IPS-18c (cell line): Measurements from ENCODE around the gene INF2.

Experiments
- H3K4me3 ChIP-seq: 2 replicates; pipeline ENCODE4 v1.7.0; 2013; ENCODE audit warnings: low read depth, mild to moderate bottlenecking, low read length, moderate library complexity; ENCODE audit not compliant: insufficient read depth
- H3K9me3 ChIP-seq: one replicate; pipeline ENCODE4 v1.6.1; 2013; ENCODE audit warnings: mild to moderate bottlenecking, low read length, moderate library complexity; ENCODE audit not compliant: control insufficient read depth, insufficient read depth

INF2 gene

DNA sequence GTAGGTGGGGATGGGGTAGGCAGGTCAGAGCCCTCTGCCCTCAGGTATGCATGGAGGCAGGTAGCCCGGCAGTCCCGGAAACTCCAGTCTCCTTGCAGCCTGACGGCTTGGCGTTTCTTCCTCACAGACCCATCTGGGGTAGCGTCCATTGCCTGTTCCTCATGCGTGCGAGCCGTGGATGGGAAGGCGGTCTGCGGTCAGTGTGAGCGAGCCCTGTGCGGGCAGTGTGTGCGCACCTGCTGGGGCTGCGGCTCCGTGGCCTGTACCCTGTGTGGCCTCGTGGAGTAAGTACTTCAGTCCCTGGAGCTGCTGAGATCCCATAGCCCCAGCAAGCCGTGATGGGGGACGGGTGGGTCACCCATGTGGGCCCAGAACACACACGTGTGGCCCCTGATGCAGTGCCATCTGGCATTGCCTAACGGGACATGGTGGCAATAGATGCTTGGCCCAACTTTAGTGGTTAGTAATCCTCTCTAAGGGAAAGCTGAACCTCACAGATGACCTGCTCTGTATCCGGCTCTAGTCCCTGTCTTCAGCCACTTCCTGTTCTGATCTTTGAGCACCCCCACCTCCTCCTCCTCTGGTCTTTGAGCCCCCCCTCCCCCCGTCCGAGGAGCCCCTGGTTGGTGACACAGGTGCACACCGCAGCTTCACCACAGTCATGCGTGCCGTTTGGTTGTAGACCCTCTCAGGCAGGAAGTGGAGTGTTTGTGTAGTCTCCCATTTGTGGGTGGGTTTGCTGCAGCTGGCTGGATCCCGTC lies 67.2 kb downstream of the INF2 start:
- no peak overlapping the region for H3K4me3 ChIP-seq
- H3K9me3 ChIP-seq, result peaks cover 10% of the 10 kb centered on the region

DNA sequence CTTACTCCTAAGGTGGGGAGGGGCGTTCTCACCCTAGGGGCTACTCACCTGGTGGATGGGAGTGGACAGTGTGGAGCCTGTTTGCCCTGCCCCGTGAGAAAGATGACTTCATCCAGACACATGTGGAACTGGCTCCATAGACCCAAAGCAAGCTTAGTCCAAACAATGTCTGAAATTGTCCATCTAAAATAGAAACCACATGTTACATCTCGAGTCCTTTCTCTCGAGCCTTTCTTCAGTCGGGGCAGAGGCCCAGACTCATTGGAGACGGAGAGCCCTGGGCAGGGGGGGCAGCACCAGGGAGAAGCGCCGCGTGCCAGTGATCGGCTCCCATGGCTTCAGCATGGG lies 67.8 kb downstream of the INF2 start:
- Histone ChIP-seq H3K9me3 (peaks cover 5% of the 10 kb centered on the region), H3K4me3 (no peak overlapping the region)

DNA sequence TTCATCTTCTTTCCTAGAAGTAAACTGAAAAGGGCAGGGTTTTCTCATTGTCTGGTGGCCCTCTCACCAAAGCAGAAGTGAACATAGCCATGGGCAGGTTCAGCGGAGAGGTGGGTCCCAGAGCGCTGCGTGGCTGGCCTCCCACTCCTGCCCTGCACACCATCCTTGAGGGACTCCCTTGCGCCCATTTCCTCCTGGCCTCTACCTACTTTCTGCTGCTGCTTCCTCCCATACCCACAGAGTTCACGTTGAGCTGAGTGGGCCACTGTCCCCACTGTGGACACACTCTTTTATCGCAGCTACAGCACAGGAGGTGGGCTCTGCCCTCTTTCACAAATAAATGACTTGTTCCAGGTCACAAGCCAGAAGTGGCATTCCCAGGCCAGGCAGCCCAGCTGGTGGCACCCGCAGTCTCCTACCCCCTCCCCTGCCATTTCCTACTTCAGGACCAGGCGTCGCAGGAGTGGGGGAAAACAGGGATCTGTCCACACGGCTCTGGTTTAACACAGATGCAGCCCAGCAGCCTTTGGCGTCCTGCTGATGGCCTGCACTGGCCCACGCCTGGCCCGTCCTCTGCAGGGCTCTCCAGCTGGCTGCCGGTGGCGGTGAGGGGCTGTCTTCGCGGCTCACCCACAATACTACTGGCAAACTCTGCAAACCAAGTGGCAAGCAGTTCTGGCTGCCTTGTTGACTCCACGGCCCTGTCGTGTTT lies 68.4 kb downstream of the INF2 start:
- peaks cover 5% of the 10 kb centered on the region for H3K9me3 ChIP-seq
- H3K4me3 ChIP-seq, result no peak overlapping the region

DNA sequence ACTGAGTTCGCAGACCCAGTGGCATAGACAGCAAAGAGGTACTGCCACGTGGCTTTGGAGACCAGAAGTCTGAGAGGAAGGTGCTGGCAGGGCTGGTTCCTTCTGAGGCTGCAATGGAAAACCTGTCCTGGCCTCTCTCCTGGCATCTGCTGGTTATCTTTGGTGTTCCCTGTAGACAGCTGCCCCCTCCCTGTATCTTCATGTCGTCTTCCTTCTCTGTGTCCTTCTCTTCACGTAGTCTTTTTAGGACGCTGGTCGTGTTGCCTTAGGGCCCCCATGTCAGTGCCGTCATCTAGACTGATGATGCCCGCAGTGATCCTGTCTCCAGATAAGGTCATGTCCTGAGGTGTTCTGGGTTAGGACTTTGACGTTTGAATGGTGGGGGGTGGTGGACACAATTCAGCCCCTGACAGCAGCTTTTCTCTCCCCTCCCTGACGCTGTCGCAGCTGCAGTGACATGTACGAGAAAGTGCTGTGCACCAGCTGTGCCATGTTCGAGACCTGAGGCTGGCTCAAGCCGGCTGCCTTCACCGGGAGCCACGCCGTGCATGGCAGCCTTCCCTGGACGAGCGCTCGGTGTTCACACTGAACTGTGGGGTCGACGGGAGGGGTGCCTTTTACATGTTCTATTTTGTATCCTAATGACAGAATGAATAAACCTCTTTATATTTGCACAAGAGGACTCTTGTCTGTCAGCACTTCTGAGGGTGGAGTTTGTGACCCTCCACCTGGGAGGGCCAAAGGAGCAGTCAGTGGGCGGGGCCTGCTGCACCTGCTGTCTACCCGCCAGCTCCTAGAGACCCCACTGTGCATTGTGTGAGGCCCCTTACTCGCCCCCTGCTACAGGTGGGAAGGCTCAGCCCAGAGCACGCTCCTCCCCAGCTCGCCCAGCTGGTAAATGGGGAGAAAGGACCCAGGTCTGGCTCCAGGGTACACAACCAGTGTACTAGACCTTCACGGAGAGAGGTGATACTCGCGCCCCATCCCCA lies 69.9 kb downstream of the INF2 start:
- Histone ChIP-seq H3K9me3 (no peaks in the 10 kb centered on the region), H3K4me3 (no peak overlapping the region)

DNA sequence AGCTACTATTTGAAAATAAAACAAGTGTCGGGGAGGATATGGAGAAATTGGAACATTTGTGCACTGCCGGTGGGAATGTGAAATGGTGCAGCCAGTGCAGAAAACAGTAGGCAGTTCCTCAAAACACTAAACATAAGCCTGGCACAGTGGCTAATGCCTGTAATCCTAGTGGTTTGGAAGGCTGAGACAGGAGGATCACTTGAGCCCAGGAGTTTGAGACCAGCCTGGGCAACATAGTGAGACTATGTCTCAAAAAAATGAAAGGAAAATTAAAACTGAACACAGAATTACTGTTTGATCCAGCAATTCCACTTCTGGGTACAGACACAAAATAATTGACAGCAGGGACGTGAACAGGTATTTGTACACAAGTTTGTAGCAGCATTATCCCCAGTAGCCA lies 76.1 kb downstream of the INF2 start:
- Histone ChIP-seq H3K4me3 (no peak overlapping the region), H3K9me3 (no peaks in the 10 kb centered on the region)

DNA sequence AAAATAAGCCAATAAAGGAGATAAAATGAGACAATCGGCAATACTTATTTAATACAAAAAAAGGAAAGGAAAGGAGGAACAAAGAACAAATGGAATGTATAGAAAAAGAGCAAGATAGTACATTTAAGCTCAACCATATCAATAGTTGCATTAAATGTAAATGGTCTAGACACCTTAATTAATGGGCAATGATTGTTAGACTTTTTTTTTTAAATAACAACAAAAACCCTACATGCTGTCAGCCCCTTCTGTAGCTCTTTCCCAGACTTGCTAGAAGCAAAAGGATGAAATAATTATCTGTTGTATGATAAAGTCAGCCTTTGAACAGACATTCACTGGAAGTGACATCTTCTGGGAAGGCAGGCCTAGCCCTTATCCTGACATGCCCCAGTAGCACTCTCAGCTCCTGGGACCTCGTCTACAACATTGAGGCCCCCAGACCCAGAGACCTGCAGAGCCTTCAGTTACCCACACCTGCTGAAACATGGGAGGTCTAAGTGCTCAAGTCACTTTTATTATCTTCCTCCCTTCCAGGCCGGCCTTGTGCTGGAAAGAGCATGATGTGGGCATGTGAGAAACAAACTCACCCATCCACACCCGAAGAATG lies 76.9 kb downstream of the INF2 start:
- H3K4me3 ChIP-seq, result no peak overlapping the region
- peaks cover 4% of the 10 kb centered on the region for H3K9me3 ChIP-seq

DNA sequence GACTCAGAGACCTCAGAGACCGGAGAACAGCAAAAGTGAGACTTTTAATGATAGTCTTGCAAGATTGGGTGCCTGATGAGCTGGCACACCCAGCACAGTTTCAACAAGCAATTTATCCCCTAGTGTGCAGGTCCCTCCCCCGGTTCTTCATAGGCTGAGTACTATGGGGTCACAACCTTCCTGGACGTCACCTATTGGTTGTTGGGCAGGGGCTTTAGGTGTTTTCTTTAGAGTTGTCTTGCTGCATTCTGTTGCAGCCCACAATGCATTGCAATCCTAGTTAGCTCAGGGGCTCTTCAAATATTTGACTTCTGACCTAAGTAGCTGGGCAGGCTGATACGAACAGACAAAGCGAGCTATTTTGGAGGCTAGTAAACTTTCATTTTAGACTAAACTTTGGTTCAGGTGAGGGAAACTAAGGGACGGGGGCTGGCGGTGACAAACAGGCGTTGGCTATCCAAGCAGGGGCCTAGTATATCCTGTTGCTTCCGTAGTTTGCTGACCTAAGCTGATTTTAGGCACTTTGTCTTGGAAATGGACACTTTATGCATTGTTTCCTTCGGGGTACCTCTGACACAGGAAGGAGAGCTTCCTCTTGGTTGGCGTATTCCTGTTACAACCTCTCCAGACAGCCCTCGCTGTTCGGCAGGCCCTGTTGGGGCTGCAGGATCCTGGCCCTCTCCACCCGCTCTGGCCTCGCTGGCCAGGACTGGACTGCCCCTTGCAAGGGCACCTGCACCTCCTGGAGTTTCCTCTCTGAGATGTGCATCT lies 77.6 kb downstream of the INF2 start:
- no peak overlapping the region for H3K4me3 ChIP-seq

DNA sequence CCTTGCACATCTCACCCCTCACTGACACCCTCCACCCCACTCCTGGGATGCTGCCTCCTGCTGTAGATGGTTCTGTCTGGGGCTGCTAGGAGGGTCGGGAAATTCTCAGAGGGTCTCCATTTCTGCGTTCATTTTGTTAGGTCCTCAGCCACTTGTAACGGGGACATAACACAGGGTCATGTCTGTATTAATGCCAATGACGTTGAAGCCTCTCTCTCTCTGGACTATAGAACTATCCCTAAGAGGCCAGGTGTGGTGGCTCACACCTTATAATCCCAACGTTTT lies 78.2 kb downstream of the INF2 start:
- Histone ChIP-seq H3K9me3 (peaks cover 9% of the 10 kb centered on the region), H3K4me3 (no peak overlapping the region)

More for the DNA sequence above, 77.6 kb downstream of the INF2 start:
- H3K9me3 ChIP-seq, result peaks cover 9% of the 10 kb centered on the region

DNA sequence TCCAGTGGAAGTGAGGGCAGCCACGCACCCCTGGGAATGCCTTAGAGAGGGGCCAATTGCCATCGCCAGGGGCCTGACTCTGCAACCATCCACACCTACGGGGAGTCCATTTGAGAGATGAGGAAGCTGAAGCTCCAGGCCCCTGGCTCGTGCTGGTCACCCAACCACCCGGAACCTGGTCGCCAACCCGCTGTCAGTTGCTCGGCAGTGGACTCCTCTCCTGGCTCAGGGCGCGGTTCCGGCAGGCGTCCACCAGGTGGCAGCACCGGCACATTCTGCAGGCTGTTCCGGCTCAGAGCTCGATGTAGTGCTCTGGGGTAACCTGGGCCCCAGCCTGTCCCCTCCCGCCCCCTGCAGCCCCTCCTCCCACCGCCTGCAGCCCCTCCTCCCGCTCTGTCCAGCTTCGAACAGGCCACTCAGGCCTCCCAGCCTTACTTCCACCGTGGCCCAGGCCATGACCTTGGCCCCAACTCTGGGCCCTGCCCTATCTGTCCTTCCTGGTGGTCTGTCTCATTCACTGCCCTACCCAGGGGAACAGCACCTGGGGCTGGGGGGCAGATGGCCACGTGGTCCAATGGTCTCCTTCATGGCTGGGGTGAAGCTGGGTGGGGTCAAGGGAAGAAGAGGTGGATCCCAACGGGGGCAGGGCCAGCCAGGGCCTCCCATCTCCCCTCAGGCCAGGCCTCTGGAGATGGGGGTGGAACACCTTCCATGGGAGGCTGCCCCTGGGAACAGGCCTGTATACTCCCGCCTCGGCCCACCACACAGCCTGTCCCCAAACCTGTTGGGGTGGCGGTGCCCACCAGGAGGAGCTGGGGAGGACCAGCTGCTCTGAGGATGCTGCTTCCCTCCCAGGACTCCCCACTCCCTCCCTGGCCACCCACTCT lies 79.3 kb downstream of the INF2 start:
- peak overlapping the region; percentile 28; the same call in 1 of the 2 replicates for H3K4me3 ChIP-seq

DNA sequence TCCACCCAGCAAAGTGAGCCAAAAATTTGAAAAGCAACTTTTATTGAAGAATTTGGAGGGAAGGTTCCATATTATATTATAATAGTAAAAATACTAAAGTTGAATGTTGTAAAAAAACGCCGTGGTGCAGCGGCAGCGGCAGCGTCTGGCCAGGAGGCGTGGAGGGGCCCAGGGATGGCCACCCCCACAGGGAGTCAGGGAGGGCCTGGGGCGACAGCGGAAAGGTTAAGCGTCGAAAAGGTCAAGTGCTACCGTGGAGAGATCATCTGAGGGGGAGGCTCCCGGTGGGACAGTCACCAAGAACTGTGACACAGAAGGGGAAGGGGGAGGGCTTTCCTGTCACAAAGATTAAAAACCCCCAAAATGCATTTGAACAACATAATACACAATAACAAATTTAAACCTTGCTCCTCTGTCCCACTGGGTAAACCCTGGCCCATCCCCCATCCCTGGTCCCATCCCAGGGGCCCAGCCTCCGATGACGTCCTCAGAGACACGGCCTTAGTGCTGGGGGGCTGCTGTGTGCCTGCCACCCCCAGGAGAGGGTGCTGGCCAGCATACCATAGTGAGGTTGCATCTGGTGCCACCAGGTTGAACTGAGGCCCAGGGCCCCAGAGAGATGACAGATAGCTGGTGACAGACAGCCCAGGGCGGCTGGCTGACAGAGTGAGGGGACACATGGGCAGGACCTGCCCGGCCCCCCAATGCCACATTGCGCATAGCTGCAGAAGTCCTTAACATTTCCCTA lies 80.1 kb downstream of the INF2 start:
- Histone ChIP-seq H3K4me3 (no peak overlapping the region), H3K9me3 (peaks cover 9% of the 10 kb centered on the region)

More for the DNA sequence above, 79.3 kb downstream of the INF2 start:
- H3K9me3 ChIP-seq, result peaks cover 9% of the 10 kb centered on the region

DNA sequence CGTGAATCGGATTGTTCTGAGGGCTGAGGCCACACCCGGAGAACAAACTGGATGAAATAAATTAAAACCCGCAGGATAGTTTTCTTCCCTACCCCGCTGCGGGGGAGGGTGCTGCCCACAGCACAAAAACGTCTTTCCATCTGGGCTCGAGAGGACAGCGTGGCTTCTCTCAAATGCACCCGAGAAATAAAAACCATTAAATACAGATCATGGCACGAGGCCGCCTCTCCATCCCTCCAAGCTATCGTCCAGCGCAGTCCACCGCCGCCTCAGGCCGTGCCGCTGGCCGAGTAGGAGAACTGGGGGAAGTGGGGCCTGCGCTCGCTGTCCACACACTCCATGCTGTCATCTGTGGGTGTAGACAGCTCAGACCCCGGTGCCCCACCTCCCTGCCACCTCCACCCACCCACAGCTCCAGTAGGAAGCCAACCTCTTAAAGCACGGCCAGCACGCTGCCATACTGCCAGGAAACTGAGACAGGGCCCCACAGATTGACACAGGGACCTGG lies 80.7 kb downstream of the INF2 start:
- Histone ChIP-seq H3K4me3 (no peak overlapping the region), H3K9me3 (peaks cover 9% of the 10 kb centered on the region)

DNA sequence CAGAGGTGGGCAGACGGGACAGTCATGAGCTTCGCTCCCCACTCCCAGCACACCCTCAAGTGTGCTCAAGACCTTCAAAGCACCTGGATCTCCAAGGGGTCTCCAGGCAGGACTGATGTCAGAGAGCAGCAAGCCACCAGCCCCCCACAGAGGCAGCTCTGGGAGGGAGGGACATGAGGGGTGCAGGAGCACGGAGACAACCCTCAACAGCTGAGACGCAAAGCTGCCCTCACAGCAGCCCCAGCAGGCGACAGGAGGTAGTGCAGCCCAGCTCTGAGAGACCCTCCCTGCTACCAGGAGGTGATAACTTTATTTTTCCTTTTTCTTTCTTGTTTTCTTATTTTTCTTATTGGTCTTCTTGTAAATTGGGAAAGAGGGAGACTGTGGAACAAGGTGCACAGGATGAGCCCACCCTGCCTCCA lies 81.4 kb downstream of the INF2 start:
- no peak overlapping the region for H3K4me3 ChIP-seq
- H3K9me3 ChIP-seq, result peaks cover 9% of the 10 kb centered on the region

DNA sequence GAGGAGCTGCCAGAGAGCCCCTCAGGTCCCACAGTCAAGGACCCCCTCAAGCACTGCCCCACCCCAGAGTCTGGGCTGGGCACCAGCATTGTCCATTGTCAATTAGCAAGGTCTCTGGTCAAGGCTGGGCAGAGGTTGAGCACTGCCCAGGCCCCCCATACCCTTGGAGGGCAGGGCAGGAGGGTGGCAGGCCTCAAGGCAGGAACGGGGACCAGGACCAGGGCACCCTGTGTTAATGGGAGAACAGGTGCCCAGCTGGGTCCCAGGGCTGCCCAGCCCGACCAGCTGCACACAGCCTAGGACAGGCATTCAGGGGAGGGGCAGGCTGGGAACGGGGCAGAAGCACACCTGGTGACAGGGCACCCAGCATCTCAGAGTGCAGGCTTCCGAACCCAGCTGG lies 82.0 kb downstream of the INF2 start:
- Histone ChIP-seq H3K9me3 (peaks cover 9% of the 10 kb centered on the region), H3K4me3 (no peak overlapping the region)
